HCT116 (cell line): ENCODE measurements around the gene MAP2K3.

Experiments used
- CEBPB ChIP-seq: IDR thresholded peaks from 2 replicates; pipeline ENCODE4 v1.6.1; 2012; ENCODE audit warnings: low read depth
- CTCF ChIP-seq, 3 experiments: fragments of 200-600 bp in 1 of 3; sonication (generic) in 1 of 3; IDR thresholded peaks in 2 of 3; conservative IDR thresholded peaks in 1 of 3; 2 replicates each; pipeline ENCODE4 v1.5.1; 2012 to 2017; ENCODE audit warnings: low read depth in 2 of 3, low read length in 2 of 3, antibody characterized with exemption in 1 of 3, borderline replicate concordance in 1 of 3, control low read depth in 1 of 3, mild to moderate bottlenecking in 1 of 3, mixed read lengths in 1 of 3, mixed run types in 1 of 3, moderate library complexity in 1 of 3; ENCODE audit not compliant: insufficient read depth in 1 of 3
- EGR1 ChIP-seq: IDR thresholded peaks from 2 replicates; pipeline ENCODE4 v1.6.1; 2012; ENCODE audit warnings: low read depth
- EZH2 ChIP-seq: fragments of 200-600 bp; sonication (generic); IDR thresholded peaks from 2 replicates; pipeline ENCODE4 v1.6.1; 2017; ENCODE audit warnings: antibody characterized with exemption, mixed run types
- JUND ChIP-seq: IDR thresholded peaks from 2 replicates; pipeline ENCODE4 v1.6.1; 2012
- POLR2A ChIP-seq: IDR thresholded peaks from 2 replicates; pipeline ENCODE4 v1.7.0; 2011; ENCODE audit warnings: borderline replicate concordance; ENCODE audit not compliant: insufficient read depth, insufficient read length; ENCODE audit errors: extremely low read depth
- POLR2AphosphoS5 ChIP-seq: IDR thresholded peaks from 2 replicates; pipeline ENCODE4 v1.6.1; 2011; ENCODE audit warnings: mild to moderate bottlenecking, low read depth, low read length, moderate library complexity
- REST ChIP-seq: IDR thresholded peaks from 2 replicates; pipeline ENCODE4 v1.6.1; 2012; ENCODE audit warnings: low read depth
- SIN3A ChIP-seq: IDR thresholded peaks from 2 replicates; pipeline ENCODE4 v1.6.1; 2012; ENCODE audit warnings: low read depth
- SRF ChIP-seq: IDR thresholded peaks from 2 replicates; pipeline ENCODE4 v1.6.1; 2012; ENCODE audit warnings: low read depth
- TCF7L2 ChIP-seq: IDR thresholded peaks from 2 replicates; pipeline ENCODE4 v1.7.0; 2011; ENCODE audit warnings: borderline replicate concordance, inconsistent platforms; ENCODE audit not compliant: insufficient read depth, insufficient read length; ENCODE audit errors: extremely low read depth
- YY1 ChIP-seq: IDR thresholded peaks from 2 replicates; pipeline ENCODE4 v1.6.1; 2011; ENCODE audit warnings: low read length, low read depth, moderate library complexity, mild to moderate bottlenecking; ENCODE audit not compliant: insufficient replicate concordance; ENCODE audit errors: extremely low read depth
- ZFX ChIP-seq: fragments of 450-650 bp; IDR thresholded peaks from 2 replicates; pipeline ENCODE4 v1.6.1; 2017
- ZNF274 ChIP-seq: fragments of 200-500 bp; sonication (Bioruptor generic); IDR thresholded peaks from 2 replicates; pipeline ENCODE4 v1.6.1; 2014; ENCODE audit warnings: mild to moderate bottlenecking, low read depth, low read length, inconsistent platforms

GRCh38 chr17:21359483-21359840 lies 75.0 kb downstream of the MAP2K3 start:
- TF ChIP-seq POLR2A (no peak), CTCF (IDR thresholded peaks at IDR 0.05 in 2 of 3, conservative IDR thresholded peaks at IDR 0.05 in 1 of 3; ENCODE audit: borderline replicate concordance in 1 of 3, insufficient read depth in 1 of 3, low read depth in 2 of 3, low read length in 2 of 3) (no peak), YY1 (no peak), CEBPB (no peak), EGR1 (no peak), EZH2 (no peak), POLR2AphosphoS5 (no peak), REST (no peak), SIN3A (no peak), ZFX (no peak), JUND (no peak), SRF (no peak), ZNF274 (no peak), TCF7L2 (no peak)
